ENCODE data around the gene MARCHF10.
"Not testable (repeated sequence)": the region's sequence is repeated elsewhere in the genome, so short reads cannot be mapped to it uniquely, and the experiment has no call there.

Gene MARCHF10

DNA sequence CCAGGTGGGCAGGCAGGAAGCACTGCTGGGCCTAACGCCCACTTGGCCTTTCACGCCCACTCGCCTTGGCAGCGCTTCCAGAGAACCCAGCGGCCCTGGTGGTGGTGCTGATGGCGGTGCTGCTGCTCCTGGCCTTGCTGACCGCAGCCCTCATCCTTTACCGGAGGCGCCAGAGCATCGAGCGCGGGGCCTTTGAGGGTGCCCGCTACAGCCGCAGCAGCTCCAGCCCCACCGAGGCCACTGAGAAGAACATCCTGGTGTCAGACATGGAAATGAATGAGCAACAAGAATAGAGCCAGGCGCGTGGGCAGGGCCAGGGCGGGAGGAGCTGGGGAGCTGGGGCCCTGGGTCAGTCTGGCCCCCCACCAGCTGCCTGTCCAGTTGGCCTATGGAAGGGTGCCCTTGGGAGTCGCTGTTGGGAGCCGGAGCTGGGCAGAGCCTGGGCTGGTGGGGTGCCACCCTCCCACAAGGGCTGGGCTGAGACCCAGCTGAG lies 115.9 kb downstream of the MARCHF10 start:
- Histone ChIP-seq H4K8ac (ENCODE audit: low read length) (no peak overlapping the region), H4K91ac (ENCODE audit: low read length) (no peak overlapping the region), H3K9ac (ENCODE audit: low read length) (no peak overlapping the region), H3K4me3 (ENCODE audit: insufficient read depth in 1 of 2, low read depth in 1 of 2, low read length in 2 of 2) (no peak overlapping the region), H2BK12ac (ENCODE audit: low read length in 2 of 2) (no peak overlapping the region), H3K9me3 (ENCODE audit: control insufficient read depth, low read length) (no peaks in the 10 kb centered on the region), H3K36me3 (ENCODE audit: control insufficient read depth in 1 of 2, insufficient read depth in 2 of 2, low read depth in 1 of 2, low read length in 2 of 2) (peaks cover 47 to 63% of the 10 kb centered on the region in 2 experiments), H2BK15ac (ENCODE audit: low read depth, poor library complexity, severe bottlenecking) (no peak overlapping the region), H3K4me1 (ENCODE audit: control insufficient read depth, insufficient read depth, low read depth, low read length) (peaks cover 5% of the 10 kb centered on the region), H3K4me2 (ENCODE audit: low read length, poor library complexity, severe bottlenecking) (no peak overlapping the region), H2AK5ac (ENCODE audit: low read length, severe bottlenecking) (no peak overlapping the region), H3K18ac (ENCODE audit: low read depth in 1 of 2, low read length in 2 of 2) (no peak overlapping the region), H3K27me3 (ENCODE audit: control insufficient read depth in 1 of 2, insufficient read depth in 1 of 2, low read length in 2 of 2) (no peaks in the 10 kb centered on the region), H3K79me1 (replicated peaks; ENCODE audit: low read length, poor library complexity, severe bottlenecking) (peaks cover 10% of the 10 kb centered on the region), H3K4ac (ENCODE audit: low read depth in 1 of 2, low read length in 2 of 2) (no peak overlapping the region), H2AFZ (ENCODE audit: low read depth, low read length) (no peak overlapping the region), H3K27ac (ENCODE audit: low read length, poor library complexity, severe bottlenecking) (no peak overlapping the region), H2BK5ac (ENCODE audit: low read depth, low read length, poor library complexity, severe bottlenecking) (no peak overlapping the region), H3K23ac (ENCODE audit: low read length in 2 of 2) (no peak overlapping the region), H2BK120ac (ENCODE audit: low read depth, low read length) (no peak overlapping the region), H3K14ac (ENCODE audit: low read length in 2 of 2) (no peak overlapping the region)
- WGBS: 96% methylated on average over 20 of the region's 20 CpGs
- no peak for DNase-seq

DNA sequence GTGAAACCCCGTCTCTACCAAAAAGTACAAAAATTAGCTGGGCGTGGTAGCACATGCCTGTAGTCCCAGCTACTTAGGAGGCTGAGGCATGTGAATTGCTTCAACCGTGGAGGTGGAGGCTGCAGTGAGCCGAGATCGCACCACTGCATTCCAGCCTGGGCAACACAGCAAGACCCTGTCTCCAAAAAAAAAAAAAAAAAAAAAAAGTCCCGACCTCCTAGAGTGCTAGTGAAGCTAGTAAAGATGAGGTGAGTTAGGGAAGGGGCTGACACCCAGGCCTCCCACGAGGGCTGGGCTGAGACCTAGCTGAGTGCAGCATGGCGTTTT lies 116.6 kb downstream of the MARCHF10 start:
- Histone ChIP-seq H3K36me3 (ENCODE audit: control insufficient read depth in 1 of 2, insufficient read depth in 2 of 2, low read depth in 1 of 2, low read length in 2 of 2) (peaks cover 51 to 63% of the 10 kb centered on the region in 2 experiments), H3K79me1 (replicated peaks; ENCODE audit: low read length, poor library complexity, severe bottlenecking) (peaks cover 10% of the 10 kb centered on the region)
- H3K9ac ChIP-seq (ENCODE audit: low read length); H2BK15ac ChIP-seq (ENCODE audit: low read depth, poor library complexity, severe bottlenecking); H3K27me3 ChIP-seq (ENCODE audit: control insufficient read depth in 1 of 2, insufficient read depth in 1 of 2, low read length in 2 of 2); H3K14ac ChIP-seq (ENCODE audit: low read length in 2 of 2); H3K23ac ChIP-seq (ENCODE audit: low read length in 2 of 2); H4K91ac ChIP-seq (ENCODE audit: low read length); H4K8ac ChIP-seq (ENCODE audit: low read length); H3K27ac ChIP-seq (ENCODE audit: low read length, poor library complexity, severe bottlenecking); H2BK12ac ChIP-seq (ENCODE audit: low read length in 2 of 2); H3K9me3 ChIP-seq (ENCODE audit: control insufficient read depth, low read length); H3K4me2 ChIP-seq (ENCODE audit: low read length, poor library complexity, severe bottlenecking); H3K4ac ChIP-seq (ENCODE audit: low read depth in 1 of 2, low read length in 2 of 2); H3K4me3 ChIP-seq (ENCODE audit: insufficient read depth in 1 of 2, low read depth in 1 of 2, low read length in 2 of 2); H3K18ac ChIP-seq (ENCODE audit: low read depth in 1 of 2, low read length in 2 of 2); H2AK5ac ChIP-seq (ENCODE audit: low read length, severe bottlenecking); DNase-seq; H3K4me1 ChIP-seq (ENCODE audit: control insufficient read depth, insufficient read depth, low read depth, low read length); H2BK5ac ChIP-seq (ENCODE audit: low read depth, low read length, poor library complexity, severe bottlenecking); H2AFZ ChIP-seq (ENCODE audit: low read depth, low read length); H2BK120ac ChIP-seq (ENCODE audit: low read depth, low read length): not testable (repeated sequence)
- WGBS: 97% methylated on average over 5 of the region's 8 CpGs

DNA sequence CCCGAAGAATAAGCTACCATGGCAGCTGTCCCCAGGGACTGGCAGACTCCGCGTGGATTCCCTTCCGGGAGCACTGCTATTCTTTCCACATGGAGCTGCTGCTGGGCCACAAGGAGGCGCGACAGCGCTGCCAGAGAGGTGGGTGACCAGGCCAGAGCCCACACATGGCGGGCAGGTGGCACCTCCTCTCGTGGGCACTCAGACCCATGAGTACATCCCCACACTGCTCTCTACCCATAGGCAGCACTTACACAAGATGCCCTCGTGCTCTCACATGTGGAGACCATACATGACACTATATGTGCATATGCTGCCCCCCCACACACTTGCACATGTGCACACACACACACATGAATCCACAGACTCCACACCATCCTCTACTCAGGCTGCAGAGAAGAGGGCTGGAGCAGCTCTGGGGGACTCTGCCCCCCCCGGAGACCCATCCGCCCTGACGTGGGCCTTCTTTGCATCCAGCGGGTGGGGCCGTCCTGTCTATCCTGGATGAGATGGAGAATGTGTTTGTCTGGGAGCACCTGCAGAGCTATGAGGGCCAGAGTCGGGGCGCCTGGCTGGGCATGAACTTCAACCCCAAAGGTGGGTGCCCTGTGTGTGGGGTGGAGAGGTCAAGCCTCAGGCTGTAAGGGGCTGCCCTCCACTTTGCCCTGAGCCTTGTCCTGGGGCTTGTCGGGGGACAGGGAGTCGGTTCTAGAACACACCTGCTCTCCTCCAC lies 117.8 kb downstream of the MARCHF10 start:
- no peak overlapping the region for H2BK15ac ChIP-seq (ENCODE audit: low read depth, poor library complexity, severe bottlenecking)
- H3K9me3 ChIP-seq (ENCODE audit: control insufficient read depth, low read length): no peaks in the 10 kb centered on the region
- H3K27ac ChIP-seq (ENCODE audit: low read length, poor library complexity, severe bottlenecking): no peak overlapping the region
- H2AFZ ChIP-seq (ENCODE audit: low read depth, low read length): no peak overlapping the region
- DNase-seq: no peak
- 92% methylated on average over 19 of the region's 19 CpGs for WGBS
- no peak overlapping the region for H3K4me3 ChIP-seq (ENCODE audit: insufficient read depth in 1 of 2, low read depth in 1 of 2, low read length in 2 of 2)
- H3K14ac ChIP-seq (ENCODE audit: low read length in 2 of 2): no peak overlapping the region
- H3K27me3 ChIP-seq (ENCODE audit: control insufficient read depth in 1 of 2, insufficient read depth in 1 of 2, low read length in 2 of 2): no peaks in the 10 kb centered on the region
- H4K8ac ChIP-seq (ENCODE audit: low read length): no peak overlapping the region
- H3K9ac ChIP-seq (ENCODE audit: low read length): no peak overlapping the region
- H2BK12ac ChIP-seq (ENCODE audit: low read length in 2 of 2): no peak overlapping the region
- H3K4ac ChIP-seq (ENCODE audit: low read depth in 1 of 2, low read length in 2 of 2): no peak overlapping the region
- H3K4me2 ChIP-seq (ENCODE audit: low read length, poor library complexity, severe bottlenecking): no peak overlapping the region
- H3K79me1 ChIP-seq (replicated peaks; ENCODE audit: low read length, poor library complexity, severe bottlenecking): peaks cover 13% of the 10 kb centered on the region
- H2AK5ac ChIP-seq (ENCODE audit: low read length, severe bottlenecking): no peak overlapping the region
- H3K36me3 ChIP-seq (ENCODE audit: control insufficient read depth in 1 of 2, insufficient read depth in 2 of 2, low read depth in 1 of 2, low read length in 2 of 2): peaks cover 61 to 76% of the 10 kb centered on the region in 2 experiments
- H3K23ac ChIP-seq (ENCODE audit: low read length in 2 of 2): no peak overlapping the region
- peaks cover 3% of the 10 kb centered on the region for H3K4me1 ChIP-seq (ENCODE audit: control insufficient read depth, insufficient read depth, low read depth, low read length)
- no peak overlapping the region for H2BK120ac ChIP-seq (ENCODE audit: low read depth, low read length)
- no peak overlapping the region for H4K91ac ChIP-seq (ENCODE audit: low read length)
- no peak overlapping the region for H3K18ac ChIP-seq (ENCODE audit: low read depth in 1 of 2, low read length in 2 of 2)
- H2BK5ac ChIP-seq (ENCODE audit: low read depth, low read length, poor library complexity, severe bottlenecking): no peak overlapping the region

DNA sequence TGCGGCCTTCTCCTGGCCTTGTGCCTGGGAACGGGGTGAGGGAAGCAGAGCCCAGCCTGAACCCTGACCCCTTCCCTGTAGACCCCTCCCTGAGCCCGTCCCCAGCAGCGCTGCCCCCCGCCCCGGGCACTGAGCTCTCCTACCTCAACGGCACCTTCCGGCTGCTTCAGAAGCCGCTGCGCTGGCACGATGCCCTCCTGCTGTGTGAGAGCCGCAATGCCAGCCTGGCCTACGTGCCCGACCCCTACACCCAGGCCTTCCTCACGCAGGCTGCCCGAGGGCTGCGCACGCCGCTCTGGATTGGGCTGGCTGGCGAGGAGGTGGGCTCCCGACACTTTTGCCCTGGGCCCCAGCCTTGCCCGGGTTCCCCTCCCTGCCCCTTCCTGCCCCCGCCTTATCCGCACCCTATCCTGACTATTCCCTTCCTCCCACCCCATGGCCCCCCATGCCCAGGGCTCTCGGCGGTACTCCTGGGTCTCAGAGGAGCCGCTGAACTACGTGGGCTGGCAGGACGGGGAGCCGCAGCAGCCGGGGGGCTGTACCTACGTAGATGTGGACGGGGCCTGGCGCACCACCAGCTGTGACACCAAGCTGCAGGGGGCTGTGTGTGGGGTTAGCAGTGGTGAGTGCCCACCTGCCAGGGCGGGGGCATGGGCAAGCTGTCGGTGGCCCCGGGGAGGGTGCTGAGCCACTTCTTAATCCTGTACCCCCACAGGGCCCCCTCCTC lies 118.5 kb downstream of the MARCHF10 start:
- H3K27me3 ChIP-seq (ENCODE audit: control insufficient read depth in 1 of 2, insufficient read depth in 1 of 2, low read length in 2 of 2): no peaks in the 10 kb centered on the region
- H2BK15ac ChIP-seq (ENCODE audit: low read depth, poor library complexity, severe bottlenecking): no peak overlapping the region
- no peak for DNase-seq
- WGBS: 89% methylated on average over 28 of the region's 37 CpGs
- no peak overlapping the region for H2BK12ac ChIP-seq (ENCODE audit: low read length in 2 of 2)
- no peaks in the 10 kb centered on the region for H3K9me3 ChIP-seq (ENCODE audit: control insufficient read depth, low read length)
- H3K4ac ChIP-seq (ENCODE audit: low read depth in 1 of 2, low read length in 2 of 2): no peak overlapping the region
- no peak overlapping the region for H4K8ac ChIP-seq (ENCODE audit: low read length)
- no peak overlapping the region for H3K4me2 ChIP-seq (ENCODE audit: low read length, poor library complexity, severe bottlenecking)
- no peak overlapping the region for H2BK120ac ChIP-seq (ENCODE audit: low read depth, low read length)
- no peak overlapping the region for H3K27ac ChIP-seq (ENCODE audit: low read length, poor library complexity, severe bottlenecking)
- peaks cover 68 to 80% of the 10 kb centered on the region in 2 experiments for H3K36me3 ChIP-seq (ENCODE audit: control insufficient read depth in 1 of 2, insufficient read depth in 2 of 2, low read depth in 1 of 2, low read length in 2 of 2)
- no peak overlapping the region for H2BK5ac ChIP-seq (ENCODE audit: low read depth, low read length, poor library complexity, severe bottlenecking)
- no peak overlapping the region for H2AFZ ChIP-seq (ENCODE audit: low read depth, low read length)
- H3K18ac ChIP-seq (ENCODE audit: low read depth in 1 of 2, low read length in 2 of 2): no peak overlapping the region
- no peak overlapping the region for H3K9ac ChIP-seq (ENCODE audit: low read length)
- H3K14ac ChIP-seq (ENCODE audit: low read length in 2 of 2): no peak overlapping the region
- no peak overlapping the region for H3K4me3 ChIP-seq (ENCODE audit: insufficient read depth in 1 of 2, low read depth in 1 of 2, low read length in 2 of 2)
- H2AK5ac ChIP-seq (ENCODE audit: low read length, severe bottlenecking): no peak overlapping the region
- H3K4me1 ChIP-seq (ENCODE audit: control insufficient read depth, insufficient read depth, low read depth, low read length): peaks cover 3% of the 10 kb centered on the region
- H4K91ac ChIP-seq (ENCODE audit: low read length): peak overlapping the region; percentile 28
- H3K79me1 ChIP-seq (replicated peaks; ENCODE audit: low read length, poor library complexity, severe bottlenecking): peaks cover 13% of the 10 kb centered on the region
- no peak overlapping the region for H3K23ac ChIP-seq (ENCODE audit: low read length in 2 of 2)

Data from mesenchymal stem cell (in vitro differentiated cells and primary cell).